ENCODE measurements around the gene PATJ. TPM values are rescaled to one million over a fixed set of nuclear protein-coding genes. Genes with fewer than 3 reads are reported as not detected.

The PATJ gene
- polyA plus RNA-seq, 1 donor from 2014 or later = 7.8 TPM

- Histone ChIP-seq H3F3A (ENCODE audit: insufficient read depth, low read length, poor library complexity, severe bottlenecking) (no peaks in the 10 kb centered on the region), H4K20me1 (ENCODE audit: insufficient read depth) (no peaks in the 10 kb centered on the region), H3K9me2 (ENCODE audit: insufficient read depth, low read length) (no peaks in the 10 kb centered on the region), H3K4me3 (ENCODE audit: low read length) (no peak overlapping the region), H3K27ac (ENCODE audit: low read length) (no peak overlapping the region), H3K4me2 (ENCODE audit: low read length) (no peak overlapping the region), H3K79me2 (replicated peaks; ENCODE audit: insufficient read depth, low read length) (no peaks in the 10 kb centered on the region), H2AFZ (ENCODE audit: low read depth, low read length) (no peak overlapping the region), H3K9me3 (ENCODE audit: low read length) (no peaks in the 10 kb centered on the region), H3K9ac (ENCODE audit: low read length) (no peak overlapping the region), H3K36me3 (ENCODE audit: insufficient read depth, low read length) (no peaks in the 10 kb centered on the region), H3K27me3 (ENCODE audit: insufficient read depth, low read depth, low read length) (no peaks in the 10 kb centered on the region)
- no peak for TF ChIP-seq TAF1 (IDR thresholded peaks at IDR 0.05; ENCODE audit: low read depth)
- no peak for TF ChIP-seq POLR2AphosphoS5 (IDR thresholded peaks at IDR 0.05)
- peak; percentile 58 for TF ChIP-seq RAD21 (conservative IDR thresholded peaks at IDR 0.05)
- no peak for TF ChIP-seq REST (IDR thresholded peaks at IDR 0.05; ENCODE audit: borderline replicate concordance)
- peak; percentile 60 for TF ChIP-seq CTCF (IDR thresholded peaks at IDR 0.05; ENCODE audit: poor library complexity, severe bottlenecking)
- TF ChIP-seq EP300 (conservative IDR thresholded peaks at IDR 0.05; ENCODE audit: poor library complexity, severe bottlenecking) = no peak
- TF ChIP-seq SMC3 (conservative IDR thresholded peaks at IDR 0.05; ENCODE audit: poor library complexity) = peak; percentile 45
- no peak for TF ChIP-seq EZH2 (IDR thresholded peaks at IDR 0.05; ENCODE audit: borderline replicate concordance, insufficient read depth, low read length, poor library complexity, severe bottlenecking)
Observed at GRCh38 chr1:62070384-62071011, 328.2 kb downstream of the PATJ start.

- H3K27ac ChIP-seq (ENCODE audit: low read length) = no peak overlapping the region
- H3K4me3 ChIP-seq (ENCODE audit: low read length) = no peak overlapping the region
- TF ChIP-seq SMC3 (conservative IDR thresholded peaks at IDR 0.05; ENCODE audit: poor library complexity) (no peak), MXI1 (conservative IDR thresholded peaks at IDR 0.05; ENCODE audit: poor library complexity, severe bottlenecking) (no peak), REST (IDR thresholded peaks at IDR 0.05; ENCODE audit: borderline replicate concordance) (no peak), TAF1 (IDR thresholded peaks at IDR 0.05; ENCODE audit: low read depth) (no peak), POLR2AphosphoS5 (IDR thresholded peaks at IDR 0.05) (no peak), EZH2 (IDR thresholded peaks at IDR 0.05; ENCODE audit: borderline replicate concordance, insufficient read depth, low read length, poor library complexity, severe bottlenecking) (no peak), RAD21 (conservative IDR thresholded peaks at IDR 0.05) (no peak), EP300 (conservative IDR thresholded peaks at IDR 0.05; ENCODE audit: poor library complexity, severe bottlenecking) (no peak), CTCF (IDR thresholded peaks at IDR 0.05; ENCODE audit: poor library complexity, severe bottlenecking) (no peak)
- H2AFZ ChIP-seq (ENCODE audit: low read depth, low read length) = no peak overlapping the region
- no peaks in the 10 kb centered on the region for H3K79me2 ChIP-seq (replicated peaks; ENCODE audit: insufficient read depth, low read length)
- H3K9me2 ChIP-seq (ENCODE audit: insufficient read depth, low read length) = no peaks in the 10 kb centered on the region
- H3K4me2 ChIP-seq (ENCODE audit: low read length) = no peak overlapping the region
- no peak overlapping the region for H3K9ac ChIP-seq (ENCODE audit: low read length)
- H4K20me1 ChIP-seq (ENCODE audit: insufficient read depth) = no peaks in the 10 kb centered on the region
- no peaks in the 10 kb centered on the region for H3K36me3 ChIP-seq (ENCODE audit: insufficient read depth, low read length)
- H3F3A ChIP-seq (ENCODE audit: insufficient read depth, low read length, poor library complexity, severe bottlenecking) = no peaks in the 10 kb centered on the region
- no peaks in the 10 kb centered on the region for H3K9me3 ChIP-seq (ENCODE audit: low read length)
- H3K27me3 ChIP-seq (ENCODE audit: insufficient read depth, low read depth, low read length) = no peaks in the 10 kb centered on the region
Observed at GRCh38 chr1:62071695-62072094, 329.4 kb downstream of the PATJ start.

Data from neural cell (in vitro differentiated cells).